ENCODE results near the gene NKAIN1.

Gene NKAIN1

GRCh38 chr1:31221072-31221471 is 18.6 kb downstream of the NKAIN1 start:
- Histone ChIP-seq H3K36me3 (ENCODE audit: control insufficient read depth in 2 of 2, insufficient read depth in 1 of 2, low read length in 2 of 2) (no peaks in the 10 kb centered on the region), H3K27ac (ENCODE audit: extremely low read depth, low read depth, low read length) (no peak overlapping the region), H3K9me3 (ENCODE audit: control insufficient read depth, insufficient read depth, low read depth, low read length) (no peaks in the 10 kb centered on the region), H3K4me3 (ENCODE audit: low read depth, low read length) (no peak overlapping the region), H3K4me1 (ENCODE audit: control insufficient read depth, insufficient read depth, low read length) (no peaks in the 10 kb centered on the region)
- no peak for TF ChIP-seq KLF10 (tag by site-specific recombination; IDR thresholded peaks at IDR 0.05)
- TF ChIP-seq PRDM1 (tag by site-specific recombination; IDR thresholded peaks at IDR 0.05): no peak
- TF ChIP-seq ZNF521 (tag by site-specific recombination; IDR thresholded peaks at IDR 0.05): no peak
- no peak for TF ChIP-seq ZNF138 (tag by site-specific recombination; IDR thresholded peaks at IDR 0.05; ENCODE audit: borderline replicate concordance)
- TF ChIP-seq SCRT1 (tag by site-specific recombination; IDR thresholded peaks at IDR 0.05; ENCODE audit: borderline replicate concordance): no peak
- TF ChIP-seq ZNF645 (tag by site-specific recombination; IDR thresholded peaks at IDR 0.05): no peak
- TF ChIP-seq PRDM6 (tag by site-specific recombination; IDR thresholded peaks at IDR 0.05): no peak
- CTCF ChIA-PET: no interaction called here
- POLR2A ChIA-PET: interaction anchor here (0.6 kb wide), 1 partner anchor 76 kb away, joined by 3 read pairs; the partner anchor contains the start of genes SNRNP40 and ZCCHC17

DNA sequence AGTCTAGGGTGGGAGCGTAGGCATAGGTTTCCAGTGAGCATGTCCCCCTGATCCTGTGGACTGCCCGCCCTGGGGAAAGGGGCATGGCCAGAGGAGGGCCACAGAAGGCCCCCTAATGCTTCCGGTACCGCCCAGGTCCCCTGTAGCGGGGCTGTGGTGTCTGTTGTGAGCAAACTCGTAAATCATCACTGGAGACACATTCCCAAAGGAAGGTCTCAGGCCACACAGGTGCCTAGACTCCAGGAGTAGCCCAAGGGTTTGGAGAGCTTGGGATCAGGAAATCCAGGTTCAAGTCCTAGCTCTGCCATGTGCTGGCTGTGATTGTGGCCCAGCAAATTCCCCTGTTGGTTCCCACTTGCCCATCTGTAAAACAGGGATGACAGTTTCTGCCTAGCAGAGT is 20.2 kb downstream of the NKAIN1 start:
- Histone ChIP-seq H3K27ac (ENCODE audit: extremely low read depth, low read depth, low read length) (no peak overlapping the region), H3K4me1 (ENCODE audit: control insufficient read depth, insufficient read depth, low read length) (no peaks in the 10 kb centered on the region), H3K9me3 (ENCODE audit: control insufficient read depth, insufficient read depth, low read depth, low read length) (no peaks in the 10 kb centered on the region), H3K4me3 (ENCODE audit: low read depth, low read length) (no peak overlapping the region), H3K36me3 (ENCODE audit: control insufficient read depth in 2 of 2, insufficient read depth in 1 of 2, low read length in 2 of 2) (no peaks in the 10 kb centered on the region)
- CTCF ChIA-PET: interaction anchor here (1.1 kb wide), 1 partner anchor 38 kb away, joined by 3 read pairs; no protein-coding TSS in a partner anchor
- TF ChIP-seq, protein P1, sequence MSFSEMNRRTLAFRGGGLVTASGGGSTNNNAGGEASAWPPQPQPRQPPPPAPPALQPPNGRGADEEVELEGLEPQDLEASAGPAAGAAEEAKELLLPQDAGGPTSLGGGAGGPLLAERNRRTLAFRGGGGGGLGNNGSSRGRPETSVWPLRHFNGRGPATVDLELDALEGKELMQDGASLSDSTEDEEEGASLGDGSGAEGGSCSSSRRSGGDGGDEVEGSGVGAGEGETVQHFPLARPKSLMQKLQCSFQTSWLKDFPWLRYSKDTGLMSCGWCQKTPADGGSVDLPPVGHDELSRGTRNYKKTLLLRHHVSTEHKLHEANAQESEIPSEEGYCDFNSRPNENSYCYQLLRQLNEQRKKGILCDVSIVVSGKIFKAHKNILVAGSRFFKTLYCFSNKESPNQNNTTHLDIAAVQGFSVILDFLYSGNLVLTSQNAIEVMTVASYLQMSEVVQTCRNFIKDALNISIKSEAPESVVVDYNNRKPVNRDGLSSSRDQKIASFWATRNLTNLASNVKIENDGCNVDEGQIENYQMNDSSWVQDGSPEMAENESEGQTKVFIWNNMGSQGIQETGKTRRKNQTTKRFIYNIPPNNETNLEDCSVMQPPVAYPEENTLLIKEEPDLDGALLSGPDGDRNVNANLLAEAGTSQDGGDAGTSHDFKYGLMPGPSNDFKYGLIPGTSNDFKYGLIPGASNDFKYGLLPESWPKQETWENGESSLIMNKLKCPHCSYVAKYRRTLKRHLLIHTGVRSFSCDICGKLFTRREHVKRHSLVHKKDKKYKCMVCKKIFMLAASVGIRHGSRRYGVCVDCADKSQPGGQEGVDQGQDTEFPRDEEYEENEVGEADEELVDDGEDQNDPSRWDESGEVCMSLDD (tag by site-specific recombination; IDR thresholded peaks at IDR 0.05): no peak
- TF ChIP-seq EGR2 (tag by site-specific recombination; IDR thresholded peaks at IDR 0.05; ENCODE audit: low read depth) (no peak), PBX3 (CRISPR knock-in tag; IDR thresholded peaks at IDR 0.05) (no peak), ZNF677 (tag by site-specific recombination; IDR thresholded peaks at IDR 0.05) (no peak), ZNF843 (tag by site-specific recombination; IDR thresholded peaks at IDR 0.05) (no peak), TCF7L2 (IDR thresholded peaks at IDR 0.05; ENCODE audit: borderline replicate concordance, low read depth, low read length) (no peak), ZIC2 (tag by site-specific recombination; IDR thresholded peaks at IDR 0.05) (no peak), ZNF473 (tag by site-specific recombination; IDR thresholded peaks at IDR 0.05) (no peak), ZNF792 (tag by site-specific recombination; IDR thresholded peaks at IDR 0.05) (no peak), ZNF624 (tag by site-specific recombination; IDR thresholded peaks at IDR 0.05) (no peak), ZNF639 (tag by site-specific recombination; IDR thresholded peaks at IDR 0.05) (no peak), ZNF701 (tag by site-specific recombination; IDR thresholded peaks at IDR 0.05) (no peak), ZNF548 (tag by site-specific recombination; IDR thresholded peaks at IDR 0.05) (no peak), TRIM28 (IDR thresholded peaks at IDR 0.05; ENCODE audit: borderline replicate concordance, low read length) (no peak), ZNF140 (tag by site-specific recombination; IDR thresholded peaks at IDR 0.05) (no peak), ZNF37A (tag by site-specific recombination; IDR thresholded peaks at IDR 0.05) (no peak), ZNF621 (tag by site-specific recombination; IDR thresholded peaks at IDR 0.05) (no peak), ZNF501 (tag by site-specific recombination; IDR thresholded peaks at IDR 0.05) (no peak)
- POLR2A ChIA-PET: interaction anchor here (1.0 kb wide), 1 partner anchor 77 kb away, joined by 3 read pairs; the partner anchor contains the start of genes SNRNP40 and ZCCHC17

Data from HEK293 (cell line).